Activated CD4-positive, alpha-beta memory T cell treated with anti-CD3 and anti-CD28 coated beads, Interleukin-2, amount 10 ng/mL, durations not matched to agents 7 days and 5 days (primary cell): Measurements from ENCODE around the gene BZW2. TPM values are rescaled to one million over a fixed set of nuclear protein-coding genes. Genes with fewer than 3 reads are reported as not detected.

Experiments used
- CTCF ChIA-PET: fragments of 350-600 bp; sonication (Branson Sonifier 250); formaldehyde crosslinking; loops from one replicate; lab custom pipeline; 2021; ENCODE audit warnings: antibody characterized with exemption, inconsistent platforms; lab: Charles Lee
- POLR2A ChIA-PET: fragments of 350-600 bp; sonication (Branson Sonifier 250); formaldehyde crosslinking; loops from one replicate; lab custom pipeline; 2021; ENCODE audit warnings: antibody characterized with exemption; lab: Charles Lee
- DNase-seq: peaks from one replicate; pipeline ENCODE4 v3.0.0-alpha.2; 2020
- H3K27ac Mint-ChIP-seq: one replicate; pipeline ENCODE4 v1.8.0; 2021; ENCODE audit warnings: mild to moderate bottlenecking, mixed read lengths
- H3K27me3 Mint-ChIP-seq: one replicate; pipeline ENCODE4 v1.8.0; 2021; ENCODE audit warnings: mixed read lengths
- H3K36me3 Mint-ChIP-seq: one replicate; pipeline ENCODE4 v1.8.0; 2021; ENCODE audit warnings: low read depth, mixed read lengths
- H3K4me1 Mint-ChIP-seq: one replicate; pipeline ENCODE4 v1.8.0; 2021; ENCODE audit warnings: mixed read lengths
- H3K4me3 Mint-ChIP-seq: one replicate; pipeline ENCODE4 v1.8.0; 2021; ENCODE audit warnings: mild to moderate bottlenecking, mixed read lengths
- H3K9me3 Mint-ChIP-seq: one replicate; pipeline ENCODE4 v1.8.0; 2021; ENCODE audit warnings: mixed read lengths
- total RNA-seq, 2 experiments: library from RNA; stranded (reverse); gene quantifications; one replicate each; pipeline ENCODE4 v1.2.3, GENCODE V29; 2021

The BZW2 gene
- total RNA-seq, 2 experiments from 2014 or later: 33.4 to 33.6 TPM

DNA sequence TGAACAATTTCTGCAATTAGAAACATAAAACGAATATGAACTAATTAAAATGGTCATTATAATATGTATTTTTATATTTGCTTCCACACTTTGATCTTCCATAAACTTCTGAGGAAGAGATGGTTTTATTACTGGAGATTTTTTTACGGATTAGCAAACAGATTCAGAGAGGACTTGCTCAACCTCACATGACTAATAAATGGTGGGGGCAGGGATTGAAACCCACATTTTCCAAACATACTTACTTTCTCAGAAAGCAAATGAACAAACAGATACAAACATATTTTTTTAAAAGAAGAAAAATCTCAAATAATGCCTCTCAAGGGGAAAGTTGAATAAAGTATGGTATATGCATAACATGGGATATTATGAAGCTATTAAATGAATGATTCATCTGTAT lies 18.7 kb upstream of the BZW2 start:
- H3K4me3 Mint-ChIP-seq: no peak overlapping the region
- CTCF ChIA-PET: no interaction called here
- no peak overlapping the region for H3K27ac Mint-ChIP-seq
- H3K27me3 Mint-ChIP-seq: no peaks in the 10 kb centered on the region
- POLR2A ChIA-PET: no interaction called here
- peaks cover 18% of the 10 kb centered on the region for H3K36me3 Mint-ChIP-seq
- no peak for DNase-seq
- no peaks in the 10 kb centered on the region for H3K9me3 Mint-ChIP-seq
- H3K4me1 Mint-ChIP-seq: no peaks in the 10 kb centered on the region

DNA sequence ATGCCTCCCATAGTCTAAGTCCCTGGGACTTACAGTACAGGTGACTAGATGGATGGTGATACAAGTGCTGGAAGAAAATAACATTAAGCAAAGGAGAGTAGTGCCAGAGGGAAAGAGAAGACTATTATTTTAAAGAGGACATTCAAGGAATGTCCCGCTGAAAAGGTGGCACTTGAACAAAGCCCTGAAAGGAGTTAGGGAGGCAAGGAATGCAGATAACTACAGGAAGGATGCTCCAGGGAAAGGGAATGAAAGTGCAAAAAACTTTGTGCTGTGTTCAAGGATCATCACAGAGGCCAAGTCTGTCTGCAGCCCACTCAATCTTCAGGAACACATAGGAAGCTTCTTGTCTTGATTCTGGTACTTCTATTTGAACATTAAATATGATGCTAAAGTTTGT lies 15.3 kb upstream of the BZW2 start:
- CTCF ChIA-PET: no interaction called here
- POLR2A ChIA-PET: no interaction called here
- Mint-ChIP-seq H3K27me3 (no peaks in the 10 kb centered on the region), H3K36me3 (peaks cover 18% of the 10 kb centered on the region), H3K27ac (no peak overlapping the region), H3K4me3 (no peak overlapping the region), H3K9me3 (no peaks in the 10 kb centered on the region), H3K4me1 (no peaks in the 10 kb centered on the region)
- no peak for DNase-seq

DNA sequence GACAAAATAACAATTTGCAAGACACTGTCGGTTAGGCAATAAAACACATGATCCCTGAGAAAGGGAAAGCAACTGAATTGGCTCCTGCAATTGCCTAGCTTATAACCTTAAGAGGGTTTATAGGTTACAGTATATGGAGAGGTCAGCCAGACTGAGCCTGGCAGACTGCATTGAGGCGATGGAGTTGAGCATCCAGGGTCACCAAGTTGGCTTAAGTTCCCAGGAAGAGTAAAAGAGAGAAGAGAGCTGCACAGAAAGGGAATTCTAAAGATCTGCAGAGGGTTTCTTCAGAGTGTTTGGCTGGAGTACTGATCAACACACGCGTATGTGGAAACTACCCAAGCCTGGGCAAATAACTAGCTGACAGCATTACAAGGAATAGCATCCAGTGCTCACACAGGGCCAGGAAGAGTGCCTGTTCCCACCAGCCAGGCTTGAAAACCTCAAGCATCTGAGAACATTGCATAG lies 11.7 kb upstream of the BZW2 start:
- POLR2A ChIA-PET: interaction anchor here (0.6 kb wide), 1 partner anchor 8 kb away, joined by 3 read pairs; no protein-coding TSS in a partner anchor
- Mint-ChIP-seq H3K36me3 (peaks cover 18% of the 10 kb centered on the region), H3K4me3 (no peak overlapping the region), H3K27me3 (no peaks in the 10 kb centered on the region), H3K9me3 (no peaks in the 10 kb centered on the region), H3K4me1 (no peaks in the 10 kb centered on the region), H3K27ac (no peak overlapping the region)
- CTCF ChIA-PET: no interaction called here
- DNase-seq: no peak

DNA sequence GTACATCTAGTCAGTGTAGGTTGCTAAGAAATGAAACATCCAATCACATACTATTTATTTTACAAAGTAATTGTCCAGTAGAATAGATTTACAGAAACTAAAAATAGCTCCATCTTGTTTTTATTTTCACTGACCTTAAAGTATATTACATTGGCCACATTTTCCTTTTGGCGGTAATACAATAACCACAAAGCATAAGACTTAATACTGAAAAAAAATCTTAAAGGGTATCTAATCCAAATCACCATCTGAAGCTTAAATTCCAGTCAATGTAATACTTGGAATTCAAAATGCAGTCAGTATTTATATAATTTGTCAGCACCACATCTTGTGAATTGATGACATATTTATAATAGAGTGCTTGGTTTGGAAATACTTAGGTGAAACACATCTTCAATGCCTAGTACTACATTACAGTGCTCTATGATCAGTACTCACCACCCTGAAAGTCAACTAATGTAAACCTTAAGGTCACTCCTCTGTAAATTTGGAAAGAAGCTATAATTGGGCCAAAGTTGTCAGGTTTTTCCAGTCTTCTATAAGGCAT lies 9.4 kb upstream of the BZW2 start:
- Mint-ChIP-seq H3K4me1 (no peaks in the 10 kb centered on the region), H3K4me3 (no peak overlapping the region), H3K36me3 (peaks cover 20% of the 10 kb centered on the region), H3K27me3 (no peaks in the 10 kb centered on the region), H3K9me3 (no peaks in the 10 kb centered on the region), H3K27ac (no peak overlapping the region)
- no peak for DNase-seq
- ChIA-PET POLR2A (interaction anchor here (2.4 kb wide), 1 partner anchor 9 kb away, joined by 17 read pairs; the partner anchor contains the start of genes ANKMY2 and BZW2), CTCF (interaction anchor here (1.3 kb wide), 1 partner anchor 9 kb away, joined by 3 read pairs; the partner anchor contains the start of genes ANKMY2 and BZW2)

DNA sequence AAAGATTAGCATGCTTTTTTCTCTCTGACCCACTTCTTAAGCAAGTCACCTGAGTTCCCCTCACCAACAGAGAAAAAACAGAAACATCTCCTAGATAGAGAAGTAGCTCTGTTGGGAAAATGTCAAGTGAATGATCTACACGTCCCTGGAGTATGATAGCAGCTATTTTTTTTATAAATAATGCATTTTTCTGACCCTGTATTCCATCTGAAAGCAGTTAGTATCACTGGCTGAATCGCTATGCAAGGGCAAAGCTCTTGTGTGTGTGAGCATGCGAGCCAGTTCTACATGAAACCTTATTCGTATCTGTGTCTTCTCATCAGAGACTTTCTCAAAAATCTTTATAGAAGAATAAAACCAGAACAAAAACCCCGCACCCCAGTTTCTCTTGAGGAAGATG lies 8.6 kb upstream of the BZW2 start:
- H3K36me3 Mint-ChIP-seq: peaks cover 15% of the 10 kb centered on the region
- no peaks in the 10 kb centered on the region for H3K27me3 Mint-ChIP-seq
- ChIA-PET POLR2A (interaction anchor here (2.4 kb wide), 1 partner anchor 8 kb away, joined by 17 read pairs; the partner anchor contains the start of genes ANKMY2 and BZW2), CTCF (interaction anchor here (1.3 kb wide), 1 partner anchor 8 kb away, joined by 3 read pairs; the partner anchor contains the start of genes ANKMY2 and BZW2)
- no peak overlapping the region for H3K4me3 Mint-ChIP-seq
- H3K9me3 Mint-ChIP-seq: no peaks in the 10 kb centered on the region
- DNase-seq: no peak
- H3K27ac Mint-ChIP-seq: no peak overlapping the region
- no peaks in the 10 kb centered on the region for H3K4me1 Mint-ChIP-seq

DNA sequence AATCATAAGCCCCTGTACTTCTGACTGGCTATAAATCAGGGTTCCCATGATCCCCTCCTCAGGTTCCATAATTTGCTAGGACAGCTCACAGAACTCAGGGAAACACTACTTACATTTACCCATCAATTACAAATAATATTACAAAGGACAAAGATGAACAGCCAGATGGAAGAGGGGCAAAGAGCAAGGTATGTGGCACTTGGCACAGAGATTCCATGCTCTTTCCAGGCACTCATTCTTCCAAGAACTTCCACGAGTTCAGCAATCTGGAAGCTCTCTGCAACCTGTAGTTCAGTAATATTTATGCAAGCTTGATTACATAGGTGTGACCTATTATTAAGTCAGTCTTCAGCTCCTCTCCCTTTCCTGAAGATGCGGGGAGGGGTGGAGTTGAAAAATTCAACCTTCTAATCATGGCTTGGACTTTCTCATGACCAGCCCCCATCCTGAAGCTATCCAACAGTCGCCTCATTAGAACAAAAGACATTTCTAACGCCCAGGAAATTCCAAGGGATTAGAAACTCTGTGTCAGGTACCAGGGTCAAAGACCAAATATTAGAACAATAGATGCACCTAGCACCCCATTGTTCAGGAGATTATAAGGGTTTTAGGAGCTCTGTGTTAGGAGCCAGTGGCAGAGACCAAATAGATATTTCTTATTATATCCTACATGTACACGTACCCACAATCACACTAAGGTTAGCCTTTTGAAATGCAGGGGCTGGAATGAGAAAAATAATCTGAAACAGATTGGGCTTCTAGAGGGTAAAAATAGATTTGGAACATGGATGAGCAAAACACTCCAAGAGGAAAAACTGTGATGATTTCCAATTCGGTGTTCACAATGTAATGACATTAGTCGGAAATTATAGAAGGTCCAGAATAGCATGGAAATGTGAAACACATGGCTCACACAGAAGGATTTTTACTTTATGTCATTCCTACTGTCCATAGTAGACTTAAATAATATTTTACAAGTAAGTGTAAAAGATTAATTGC lies 7.4 kb upstream of the BZW2 start:
- peaks cover 13% of the 10 kb centered on the region for H3K36me3 Mint-ChIP-seq
- DNase-seq: no peak
- POLR2A ChIA-PET: no interaction called here
- H3K4me1 Mint-ChIP-seq: peaks cover 6% of the 10 kb centered on the region
- H3K27me3 Mint-ChIP-seq: no peaks in the 10 kb centered on the region
- H3K27ac Mint-ChIP-seq: no peak overlapping the region
- no peak overlapping the region for H3K4me3 Mint-ChIP-seq
- no peaks in the 10 kb centered on the region for H3K9me3 Mint-ChIP-seq
- CTCF ChIA-PET: no interaction called here

DNA sequence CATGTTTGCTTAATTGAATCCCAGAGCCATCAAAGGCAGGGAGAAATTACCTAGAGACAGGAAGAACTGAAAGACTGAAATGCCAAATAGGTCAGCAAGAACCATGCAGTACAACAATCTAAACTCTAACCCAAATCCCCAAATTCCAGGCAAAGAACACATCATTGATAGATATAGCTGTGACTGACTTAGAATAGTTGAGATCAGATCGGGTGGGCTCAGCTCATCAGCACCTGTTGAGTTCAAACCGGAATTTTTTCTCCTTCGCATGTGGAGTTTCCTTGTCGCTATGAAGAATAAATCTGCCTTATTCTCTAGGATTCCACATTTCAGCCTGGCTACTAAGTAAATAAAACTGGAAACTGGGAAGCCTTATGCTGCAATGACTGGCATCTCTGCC lies 1.8 kb upstream of the BZW2 start:
- POLR2A ChIA-PET: interaction anchor here (1.3 kb wide), 1 partner anchor 224 kb away, joined by 4 read pairs; no protein-coding TSS in a partner anchor
- H3K27ac Mint-ChIP-seq: no peak overlapping the region
- H3K4me1 Mint-ChIP-seq: peaks cover 42% of the 10 kb centered on the region
- no peak for DNase-seq
- no peaks in the 10 kb centered on the region for H3K9me3 Mint-ChIP-seq
- H3K27me3 Mint-ChIP-seq: no peaks in the 10 kb centered on the region
- peak overlapping the region; percentile 90 for H3K4me3 Mint-ChIP-seq
- CTCF ChIA-PET: interaction anchor here (0.6 to 1.6 kb wide), 2 partner anchors 21 to 24 kb away, joined by 3 read pairs; no protein-coding TSS in a partner anchor
- H3K36me3 Mint-ChIP-seq: peaks cover 4% of the 10 kb centered on the region

DNA sequence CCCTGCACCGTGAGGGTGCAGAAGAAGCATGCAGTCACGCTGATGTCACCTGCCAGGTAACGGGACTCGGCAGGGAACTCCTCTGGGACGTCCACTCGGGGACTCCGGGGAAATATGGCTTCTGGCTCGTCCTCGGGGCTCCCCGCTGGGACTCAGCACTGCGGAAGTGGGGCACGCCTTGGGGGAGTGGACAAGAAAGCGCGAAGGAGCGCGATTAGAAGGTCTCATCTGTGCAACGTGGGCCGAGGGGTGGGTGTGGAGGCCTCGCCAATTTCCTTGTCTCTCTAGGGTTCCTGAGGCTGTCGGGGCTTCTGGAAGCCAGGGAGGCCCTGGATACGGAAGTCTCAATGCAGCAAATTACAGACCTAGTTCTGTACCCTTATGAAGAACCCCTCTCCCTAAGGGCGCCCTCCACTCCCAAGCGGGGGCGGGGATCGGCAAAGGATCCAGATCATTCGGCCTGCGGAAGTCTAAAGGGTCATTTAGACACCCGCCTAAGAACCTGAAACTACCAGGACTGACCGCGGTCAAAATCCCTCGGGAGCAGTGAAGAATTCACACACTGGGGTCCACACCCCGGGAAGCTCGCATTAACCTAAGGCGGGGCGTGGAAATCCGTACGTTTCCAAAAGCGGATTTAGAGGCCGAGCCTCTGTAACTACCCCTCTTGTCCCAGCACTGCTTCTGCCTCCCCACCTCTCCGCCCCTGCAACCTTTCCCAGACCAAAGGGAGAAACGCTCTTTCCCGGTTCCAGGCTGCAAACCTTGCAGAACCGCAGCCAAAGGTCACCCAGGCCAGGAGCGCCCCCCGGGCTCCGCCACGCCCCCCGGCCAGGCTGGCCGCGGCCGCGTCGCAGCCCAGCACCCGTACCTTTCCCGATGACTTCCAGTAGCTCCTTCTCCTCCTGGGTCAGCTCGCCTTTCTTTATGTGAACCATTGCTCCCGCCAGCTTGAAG lies 1.1 kb upstream of the BZW2 start:
- CTCF ChIA-PET: interaction anchor here (0.8 to 1.6 kb wide), 3 partner anchors 8 to 225 kb away, joined by 3 read pairs; no protein-coding TSS in a partner anchor
- POLR2A ChIA-PET: interaction anchor here (0.7 to 2.6 kb wide), 13 partner anchors 9 to 617 kb away, joined by 3 to 24 read pairs (median 4); partner anchors contain the start of gene CRPPA
- Mint-ChIP-seq H3K4me3 (peak overlapping the region; percentile 90), H3K27me3 (no peaks in the 10 kb centered on the region), H3K9me3 (no peaks in the 10 kb centered on the region), H3K27ac (peak overlapping the region; percentile 86), H3K4me1 (peaks cover 42% of the 10 kb centered on the region), H3K36me3 (peaks cover 4% of the 10 kb centered on the region)
- peak; percentile 64 for DNase-seq

DNA sequence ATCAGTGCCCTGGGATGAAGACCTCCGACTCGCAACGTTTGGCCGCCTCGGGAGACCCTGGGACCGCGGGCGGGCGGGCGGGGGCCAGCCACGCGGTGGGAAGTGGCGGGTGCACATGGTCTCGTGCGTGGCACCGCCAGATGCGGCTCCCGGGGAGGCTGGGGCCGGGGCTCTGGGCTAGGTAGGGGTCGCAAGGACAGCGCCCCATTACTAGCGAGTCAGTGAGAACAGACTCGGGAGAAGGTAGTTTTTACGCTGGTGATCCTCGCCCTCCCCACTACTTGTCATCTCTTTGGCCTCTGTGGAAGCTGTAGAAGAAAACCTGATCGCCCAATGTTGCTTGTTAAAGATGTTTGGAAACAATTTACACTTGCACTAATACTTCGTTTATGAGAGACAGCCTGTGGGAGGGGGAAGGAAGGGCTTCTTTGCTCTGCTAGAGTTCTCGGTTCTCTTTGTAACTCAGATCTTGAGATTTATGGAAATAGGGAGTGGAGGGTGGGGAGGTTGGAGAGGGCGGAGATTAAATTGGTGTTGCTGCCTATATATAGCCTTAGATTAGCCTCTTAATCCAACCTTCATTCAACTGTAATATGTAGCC lies 591 bp downstream of the BZW2 start:
- H3K36me3 Mint-ChIP-seq: peaks cover 5% of the 10 kb centered on the region
- DNase-seq: no peak
- H3K4me3 Mint-ChIP-seq: peak overlapping the region; percentile 90
- H3K27ac Mint-ChIP-seq: peak overlapping the region; percentile 86
- POLR2A ChIA-PET: interaction anchor here (0.7 to 2.6 kb wide), 12 partner anchors 9 to 615 kb away, joined by 3 to 24 read pairs (median 5); partner anchors contain the start of gene CRPPA
- no peaks in the 10 kb centered on the region for H3K27me3 Mint-ChIP-seq
- H3K4me1 Mint-ChIP-seq: peaks cover 54% of the 10 kb centered on the region
- no peaks in the 10 kb centered on the region for H3K9me3 Mint-ChIP-seq
- CTCF ChIA-PET: interaction anchor here (1.6 kb wide), 1 partner anchor 9 kb away, joined by 3 read pairs; no protein-coding TSS in a partner anchor

DNA sequence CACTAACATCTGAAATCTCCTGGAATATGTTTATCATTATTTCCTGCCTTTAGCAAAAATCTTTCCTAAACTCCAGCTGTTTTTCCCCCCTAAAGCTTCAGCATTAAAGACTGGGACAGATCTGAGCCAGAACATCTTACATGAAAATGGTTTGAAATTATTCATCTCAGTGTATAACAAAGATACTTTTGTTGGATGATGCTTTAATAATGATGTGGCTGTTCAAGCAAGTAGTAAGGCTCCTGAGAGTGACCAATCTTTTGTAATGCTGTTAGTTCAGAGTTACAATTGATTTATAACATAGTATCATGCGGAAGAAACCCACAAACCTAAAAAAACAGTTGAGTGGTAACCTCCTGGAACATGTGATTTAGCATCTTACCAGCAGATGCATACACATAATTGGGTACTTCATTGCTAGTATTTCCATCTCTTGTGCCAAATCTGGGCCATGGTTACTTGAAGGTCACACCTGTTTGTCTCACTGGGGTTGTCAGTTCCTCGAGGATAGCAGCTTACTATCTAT lies 1.5 kb downstream of the BZW2 start:
- peaks cover 5% of the 10 kb centered on the region for H3K36me3 Mint-ChIP-seq
- CTCF ChIA-PET: no interaction called here
- H3K4me3 Mint-ChIP-seq: peak overlapping the region; percentile 90
- H3K27ac Mint-ChIP-seq: no peak overlapping the region
- H3K27me3 Mint-ChIP-seq: no peaks in the 10 kb centered on the region
- no peak for DNase-seq
- peaks cover 62% of the 10 kb centered on the region for H3K4me1 Mint-ChIP-seq
- POLR2A ChIA-PET: interaction anchor here (1.4 to 1.7 kb wide), 2 partner anchors 12 to 27 kb away, joined by 3 to 6 read pairs; no protein-coding TSS in a partner anchor
- H3K9me3 Mint-ChIP-seq: no peaks in the 10 kb centered on the region

DNA sequence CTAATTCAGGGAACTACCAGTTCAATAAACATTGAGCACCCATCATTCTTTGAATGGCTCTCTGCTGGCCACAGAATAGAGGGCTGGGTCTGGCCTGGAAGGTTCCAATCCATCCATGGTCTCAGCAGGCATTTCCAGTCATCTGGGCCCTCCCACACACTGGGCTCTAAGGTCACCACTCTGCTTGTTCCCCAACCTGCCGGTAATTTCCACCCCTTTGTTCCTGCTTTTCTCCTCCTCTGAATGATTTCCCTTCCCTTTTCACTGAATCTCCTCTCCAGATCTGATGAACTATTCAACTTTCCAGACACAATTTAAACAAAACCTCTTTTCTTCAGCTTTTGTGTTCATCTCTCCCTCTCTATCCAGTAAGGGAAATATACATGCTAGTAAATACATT lies 2.6 kb downstream of the BZW2 start:
- H3K4me1 Mint-ChIP-seq: peaks cover 60% of the 10 kb centered on the region
- ChIA-PET CTCF (no interaction called here), POLR2A (no interaction called here)
- DNase-seq: no peak
- H3K36me3 Mint-ChIP-seq: peaks cover 8% of the 10 kb centered on the region
- no peaks in the 10 kb centered on the region for H3K9me3 Mint-ChIP-seq
- no peak overlapping the region for H3K27ac Mint-ChIP-seq
- no peak overlapping the region for H3K4me3 Mint-ChIP-seq
- H3K27me3 Mint-ChIP-seq: no peaks in the 10 kb centered on the region
